HG02885 (cell line): ENCODE measurements around the gene SLC30A10.
"Not testable (repeated sequence)": the region's sequence is repeated elsewhere in the genome, so short reads cannot be mapped to it uniquely, and the experiment has no call there.

ENCODE experiments used
- ATAC-seq: cut with Tn5 transposase; IDR thresholded peaks from one replicate; pipeline ENCODE4 v1.9.1; 2021; ENCODE audit warnings: mild to moderate bottlenecking; ENCODE audit not compliant: unreplicated experiment, poor library complexity

Gene SLC30A10

DNA sequence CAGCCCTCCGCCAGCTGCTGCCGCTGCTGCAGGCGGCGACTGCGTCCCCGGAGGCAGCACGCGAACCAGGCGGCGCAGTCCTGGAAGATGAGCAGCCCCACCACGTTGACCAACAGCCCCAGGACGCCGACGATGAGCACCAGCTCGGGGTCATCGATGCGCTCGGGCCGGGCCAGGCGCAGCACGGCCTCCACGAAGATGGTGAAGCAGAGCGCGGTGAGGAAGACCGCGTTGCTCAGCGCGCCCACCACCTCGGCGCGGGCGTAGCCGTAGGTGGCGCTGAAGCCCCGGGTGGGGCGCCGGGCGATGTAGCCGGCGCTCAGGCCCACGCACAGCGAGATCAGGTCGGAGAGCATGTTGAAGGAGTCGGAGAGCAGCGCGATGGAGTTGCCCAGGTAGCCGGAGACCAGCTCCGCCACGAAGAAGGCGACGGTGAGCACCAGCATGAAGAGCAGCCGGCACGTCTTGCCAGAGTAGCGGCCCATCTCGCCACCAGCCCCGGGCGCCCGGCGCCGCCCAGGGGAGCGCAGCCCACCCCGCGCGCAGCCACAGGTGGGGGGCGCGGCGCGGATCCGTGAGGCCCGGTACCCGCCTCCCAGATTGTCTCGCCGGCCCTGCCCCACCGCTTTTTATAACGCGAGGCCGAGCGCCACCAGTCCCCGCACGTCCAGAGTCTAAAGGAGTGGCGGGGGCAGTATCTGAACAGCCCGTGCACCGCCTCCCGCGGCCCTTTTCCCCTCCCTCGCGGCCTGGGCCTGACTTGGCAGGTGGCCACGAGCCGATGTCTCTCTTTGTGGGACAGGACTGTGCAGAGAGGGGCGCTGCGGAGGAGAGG lies at the start of gene SLC30A10:
TSS of gene SLC30A10 (minus strand) at position 602 of the 835 bp plus-strand sequence. CDS start at position 485, 117 bp downstream.
- ATAC-seq: peak; percentile 43

GRCh38 chr1:219973213-219973612 lies 44.9 kb upstream of the SLC30A10 start:
- ATAC-seq: no peak

GRCh38 chr1:219967361-219967760 lies 39.0 kb upstream of the SLC30A10 start:
- ATAC-seq: no peak

DNA sequence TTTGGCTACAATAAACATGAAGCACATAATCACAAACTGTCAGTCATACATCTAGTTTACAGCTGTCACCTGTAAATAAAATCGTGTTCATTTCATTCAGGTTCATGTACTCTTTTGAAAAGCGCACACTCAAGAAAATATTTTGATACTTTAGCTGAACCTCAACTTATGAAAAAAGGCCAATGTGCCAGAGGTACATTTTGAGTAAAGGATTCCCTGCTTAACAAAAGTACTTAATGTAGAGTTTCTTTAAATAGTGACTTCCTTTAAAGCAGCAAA lies 37.7 kb upstream of the SLC30A10 start:
- ATAC-seq: no peak

GRCh38 chr1:219965285-219966070 lies 37.1 kb upstream of the SLC30A10 start:
- no peak for ATAC-seq

- no peak for ATAC-seq
Observed at GRCh38 chr1:219963432-219963831, 35.1 kb upstream of the SLC30A10 start.

DNA sequence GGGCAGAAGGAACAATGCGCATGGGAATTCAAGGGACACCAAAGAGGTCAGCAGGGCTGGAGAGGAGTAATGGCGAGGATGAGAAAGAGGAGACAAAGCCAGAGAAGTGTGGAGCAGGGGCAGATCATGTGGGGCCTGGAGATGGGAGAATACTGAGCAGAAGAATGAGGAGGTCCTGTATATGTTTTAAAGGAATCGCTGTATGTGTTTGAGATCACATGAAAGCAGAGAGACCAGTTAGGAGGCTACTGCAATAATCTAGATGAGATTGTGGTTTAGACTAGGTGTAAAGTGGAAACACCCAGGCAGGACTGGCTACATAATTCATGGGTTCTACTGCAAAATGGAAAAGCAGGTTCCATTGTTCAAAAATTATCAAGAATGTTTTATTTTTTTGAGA lies 33.3 kb upstream of the SLC30A10 start:
- no peak for ATAC-seq

DNA sequence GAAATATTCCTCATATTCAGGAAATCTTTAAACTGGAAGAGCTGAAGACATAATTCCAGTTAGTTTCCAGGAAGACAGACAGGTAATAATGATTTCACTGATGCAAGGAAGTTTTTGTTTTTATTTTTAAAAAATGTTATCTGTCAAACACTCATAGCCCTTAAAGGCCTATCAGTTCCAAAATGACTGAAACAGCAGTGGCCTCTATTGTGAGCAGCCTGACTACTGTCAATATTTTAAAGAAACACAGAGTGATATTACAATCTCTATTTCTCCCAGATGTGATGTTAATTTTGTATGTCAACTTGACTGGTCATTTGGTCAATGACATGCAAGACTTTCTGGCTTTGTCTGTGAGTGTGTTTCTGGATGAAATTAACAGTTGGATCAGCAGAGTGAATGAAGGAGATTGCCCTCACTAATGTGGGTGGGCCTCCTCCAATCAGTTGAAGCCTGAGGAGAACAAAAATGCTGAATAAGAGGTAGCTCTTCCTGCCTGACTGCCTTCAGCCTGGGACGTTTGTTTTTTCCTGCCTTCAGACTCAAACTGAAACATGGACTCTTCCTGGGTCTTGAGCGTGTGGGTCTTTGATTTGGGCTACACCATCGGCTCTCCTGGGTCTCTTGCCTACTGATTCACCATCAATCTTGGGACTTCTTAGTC lies 31.3 kb upstream of the SLC30A10 start:
- ATAC-seq: no peak

- no peak for ATAC-seq
Observed at GRCh38 chr1:219958875-219959417, 30.6 kb upstream of the SLC30A10 start.

GRCh38 chr1:219954736-219955421 lies 26.5 kb upstream of the SLC30A10 start:
- no peak for ATAC-seq

DNA sequence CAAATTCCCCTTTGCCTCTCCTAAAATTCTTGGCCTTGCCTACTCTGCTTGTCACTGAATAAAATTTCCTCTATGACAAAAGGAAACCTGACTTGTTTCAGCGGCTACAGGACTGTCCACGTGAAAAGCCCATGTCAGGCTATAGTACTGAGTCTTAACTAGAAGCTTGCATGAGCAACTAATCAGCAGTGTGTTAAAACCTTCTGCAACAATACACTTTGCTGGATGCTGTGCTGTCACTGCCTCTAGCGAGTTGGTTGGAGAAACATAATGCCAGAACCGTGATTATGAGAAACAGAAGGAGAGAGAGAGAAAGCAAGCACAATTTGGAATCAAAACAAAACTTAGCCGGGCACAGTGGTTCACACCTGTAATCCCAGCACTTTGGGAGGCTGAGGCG lies 25.7 kb upstream of the SLC30A10 start:
- no peak for ATAC-seq

- ATAC-seq: no peak
Observed at GRCh38 chr1:219952361-219952760, 24.0 kb upstream of the SLC30A10 start.

DNA sequence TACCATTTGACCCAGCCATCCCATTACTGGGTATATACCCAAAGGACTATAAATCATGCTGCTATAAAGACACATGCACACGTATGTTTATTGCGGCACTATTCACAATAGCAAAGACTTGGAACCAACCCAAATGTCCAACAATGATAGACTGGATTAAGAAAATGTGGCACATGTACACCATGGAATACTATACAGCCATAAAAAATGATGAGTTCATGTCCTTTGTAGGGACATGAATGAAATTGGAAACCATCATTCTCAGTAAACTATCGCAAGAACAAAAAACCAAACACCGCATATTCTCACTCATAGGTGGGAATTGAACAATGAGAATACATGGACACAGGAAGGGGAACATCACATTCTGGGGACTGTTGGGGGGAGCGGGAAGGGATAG lies 20.9 kb upstream of the SLC30A10 start:
- ATAC-seq: not testable (repeated sequence)

- ATAC-seq: not testable (repeated sequence)
Observed at GRCh38 chr1:219948766-219949165, 20.4 kb upstream of the SLC30A10 start.

DNA sequence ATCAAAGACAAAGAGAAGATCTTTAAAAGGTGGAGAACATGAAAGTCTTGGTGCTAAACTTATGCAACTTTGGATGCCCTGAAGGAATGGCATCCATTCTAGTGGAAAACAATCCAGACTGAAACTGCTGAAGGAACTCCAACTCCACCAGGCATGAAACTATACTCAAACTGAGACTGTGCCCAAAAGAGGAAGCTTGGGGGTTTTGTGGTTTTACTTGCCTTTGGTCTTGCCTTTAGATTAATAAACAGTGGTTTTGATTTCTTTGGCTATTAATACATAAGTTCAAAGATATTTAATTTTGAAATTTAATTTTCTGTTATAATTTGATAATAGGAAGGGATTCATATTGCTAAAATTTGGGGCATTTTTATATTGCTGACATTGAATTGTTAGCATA lies 17.4 kb upstream of the SLC30A10 start:
- no peak for ATAC-seq

- no peak for ATAC-seq
Observed at GRCh38 chr1:219941179-219942118, 13.1 kb upstream of the SLC30A10 start.

GRCh38 chr1:219940707-219941106 lies 12.3 kb upstream of the SLC30A10 start:
- no peak for ATAC-seq

DNA sequence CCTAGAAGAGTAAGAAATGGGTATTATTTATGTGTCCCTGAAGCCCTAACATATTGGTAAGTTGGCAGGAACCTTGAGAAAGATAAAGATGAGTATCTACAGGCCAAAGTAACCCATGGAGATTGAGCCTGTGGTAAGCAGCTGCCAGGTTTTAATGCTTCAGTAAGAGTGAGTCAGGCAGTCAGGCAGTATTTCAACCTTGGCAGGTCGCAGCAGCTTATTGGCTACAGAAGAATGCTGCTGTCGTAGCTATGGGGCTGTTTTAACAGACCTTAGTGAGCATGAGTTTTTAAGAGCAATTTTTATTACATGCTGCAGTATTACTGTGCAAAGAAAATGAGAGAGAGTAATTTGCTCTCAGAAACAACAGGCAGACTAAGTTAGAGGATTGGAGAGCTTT lies 10.3 kb upstream of the SLC30A10 start:
- ATAC-seq: no peak

DNA sequence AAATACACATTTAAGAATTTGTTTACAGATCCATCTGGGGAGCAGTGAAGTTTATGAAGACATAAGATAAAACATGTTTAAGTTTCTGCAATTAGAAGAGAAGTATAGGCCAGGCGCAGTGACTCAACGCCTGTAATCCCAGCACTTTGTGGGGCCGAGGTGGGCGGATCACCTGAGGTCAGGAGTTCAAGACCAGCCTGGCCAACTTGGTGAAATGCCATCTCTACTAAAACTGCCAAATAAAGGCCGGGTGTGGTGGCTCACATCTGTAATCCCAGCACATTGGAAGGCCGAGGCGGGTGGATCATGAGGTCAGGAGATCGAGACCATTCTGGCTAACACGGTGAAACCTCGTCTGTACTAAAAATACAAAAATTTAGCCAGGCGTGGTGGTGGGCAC lies 5.4 kb upstream of the SLC30A10 start:
- ATAC-seq: not testable (repeated sequence)
